Panc1 (cell line): ENCODE results near the gene KCNH1. TPM values are rescaled to one million over a fixed set of nuclear protein-coding genes. Genes with fewer than 3 reads are reported as not detected.

Experiments used
- ATAC-seq: fragments of 200-7000 bp; cut with Tn5 transposase; 2 replicates; pipeline ENCODE4 v1.9.1; 2020; ENCODE audit warnings: mild to moderate bottlenecking, moderate library complexity
- BruUV-seq: library from RNA; stranded (reverse); fragments of 400-500 nt; replicated peaks from 2 replicates; lab custom pipeline; 2021; lab: Mats Ljungman, UMichigan
- CTCF ChIA-PET: fragments of 300-600 bp; sonication (Branson Sonifier 250); formaldehyde crosslinking; loops from one replicate; lab custom pipeline; 2022; ENCODE audit warnings: antibody characterized with exemption; lab: Charles Lee
- POLR2A ChIA-PET: fragments of 300-600 bp; sonication (Branson Sonifier 250); formaldehyde crosslinking; loops from one replicate; lab custom pipeline; 2022; ENCODE audit warnings: antibody characterized with exemption; lab: Charles Lee
- DNase-seq: peaks from one replicate; pipeline ENCODE4 v3.0.0-alpha.2; 2010; ENCODE audit warnings: low read depth, low spot score
- H3K27ac ChIP-seq: 2 replicates; pipeline ENCODE4 v1.5.1; 2011; ENCODE audit warnings: mild to moderate bottlenecking, low read length, inconsistent platforms
- H3K27me3 ChIP-seq: fragments of 200-500 bp; sonication (Bioruptor generic); 2 replicates; pipeline ENCODE4 v1.6.0; 2014; ENCODE audit warnings: low read length, inconsistent platforms; ENCODE audit not compliant: control insufficient read depth, insufficient read depth
- H3K36me3 ChIP-seq: fragments of 200-500 bp; sonication (Bioruptor generic); 2 replicates; pipeline ENCODE4 v1.5.1; 2014; ENCODE audit warnings: inconsistent platforms, mild to moderate bottlenecking, low read length, moderate library complexity; ENCODE audit not compliant: control insufficient read depth, insufficient read depth
- H3K4me1 ChIP-seq: 2 replicates; pipeline ENCODE4 v1.5.1; 2011; ENCODE audit warnings: inconsistent platforms, mild to moderate bottlenecking, low read length, moderate library complexity; ENCODE audit not compliant: control insufficient read depth, insufficient read depth
- H3K4me3 ChIP-seq, 2 experiments: 2 replicates each; pipeline ENCODE4 v1.5.1; 2011 to 2012; ENCODE audit warnings: low read depth in 2 of 2, low read length in 2 of 2, mild to moderate bottlenecking in 2 of 2, inconsistent platforms in 1 of 2, moderate library complexity in 1 of 2
- H3K9me3 ChIP-seq: fragments of 200-500 bp; sonication (Bioruptor generic); 2 replicates; pipeline ENCODE4 v1.5.1; 2014; ENCODE audit warnings: low read depth, mild to moderate bottlenecking, inconsistent platforms, low read length, moderate library complexity; ENCODE audit not compliant: control insufficient read depth, insufficient read depth
- POLR2AphosphoS5 ChIP-seq: IDR thresholded peaks from 2 replicates; pipeline ENCODE4 v1.6.1; 2012; ENCODE audit warnings: mild to moderate bottlenecking, low read depth, low read length, moderate library complexity
- SIN3A ChIP-seq: IDR thresholded peaks from 2 replicates; pipeline ENCODE4 v1.6.1; 2012; ENCODE audit warnings: low read depth, mild to moderate bottlenecking, low read length, moderate library complexity, borderline replicate concordance; ENCODE audit not compliant: insufficient read depth
- TCF7L2 ChIP-seq: IDR thresholded peaks from 2 replicates; pipeline ENCODE4 v1.6.1; 2011; ENCODE audit warnings: mild to moderate bottlenecking, low read depth, low read length, inconsistent platforms
- in situ Hi-C: cut with HindIII; loops from 2 replicates; pipeline ENCODE4 v1.10.0; 2016; ENCODE audit warnings: low sequenced_read_pairs, low pct_unique_long_range_greater_than_20kb
- intact Hi-C: fragments of 100-400 bp; cut with micrococcal nuclease; formaldehyde crosslinking; loops from one replicate; pipeline ENCODE4 v1.10.0; 2022; ENCODE audit not compliant: unreplicated experiment
- total RNA-seq: library from RNA; stranded (reverse); gene quantifications from one replicate; pipeline ENCODE4 v1.2.1, GENCODE V29; 2021; ENCODE audit not compliant: unreplicated experiment
- TF ChIP-seq, protein P1 (sequence below), 2 experiments: IDR thresholded peaks; 2 replicates each; pipeline ENCODE4 v1.6.1; 2011 to 2012; ENCODE audit warnings: low read depth in 2 of 2, control low read depth in 1 of 2, low read length in 1 of 2, mild to moderate bottlenecking in 1 of 2, moderate library complexity in 1 of 2; ENCODE audit not compliant: insufficient read depth in 1 of 2
- TF ChIP-seq, protein P2 (sequence below): fragments of 450-650 bp; IDR thresholded peaks from 2 replicates; pipeline ENCODE4 v1.5.1; 2017; ENCODE audit warnings: mild to moderate bottlenecking

KCNH1 gene
- total RNA-seq, 1 experiment from 2014 or later, result not detected

DNA sequence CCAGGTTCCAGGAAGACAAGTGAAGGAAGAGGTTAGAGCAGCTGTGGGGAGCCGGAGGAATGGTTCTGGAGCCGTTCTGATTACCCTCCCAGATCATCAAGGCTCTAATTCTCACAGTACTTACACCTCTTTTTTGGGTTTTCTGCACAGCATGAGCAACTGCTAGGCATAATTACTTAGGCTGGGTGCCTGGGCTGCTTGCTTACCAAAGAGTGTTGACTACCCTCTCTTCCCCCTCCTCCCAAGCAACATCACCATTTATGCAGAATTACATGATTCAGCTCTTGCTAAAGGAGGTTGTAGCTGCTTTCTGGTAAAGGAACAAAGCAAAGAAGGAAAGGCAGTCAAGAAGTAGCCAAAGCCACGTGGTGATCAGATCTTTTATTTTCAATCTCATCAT is 397.2 kb downstream of the KCNH1 start:
- BruUV-seq, result no TSS peak
- no peak for DNase-seq
- CTCF ChIA-PET, result no interaction called here
- Histone ChIP-seq H3K36me3 (no peaks in the 10 kb centered on the region), H3K4me1 (no peaks in the 10 kb centered on the region), H3K27ac (no peak overlapping the region), H3K27me3 (no peaks in the 10 kb centered on the region), H3K4me3 (no peak overlapping the region), H3K9me3 (no peaks in the 10 kb centered on the region)
- TF ChIP-seq, protein P1, sequence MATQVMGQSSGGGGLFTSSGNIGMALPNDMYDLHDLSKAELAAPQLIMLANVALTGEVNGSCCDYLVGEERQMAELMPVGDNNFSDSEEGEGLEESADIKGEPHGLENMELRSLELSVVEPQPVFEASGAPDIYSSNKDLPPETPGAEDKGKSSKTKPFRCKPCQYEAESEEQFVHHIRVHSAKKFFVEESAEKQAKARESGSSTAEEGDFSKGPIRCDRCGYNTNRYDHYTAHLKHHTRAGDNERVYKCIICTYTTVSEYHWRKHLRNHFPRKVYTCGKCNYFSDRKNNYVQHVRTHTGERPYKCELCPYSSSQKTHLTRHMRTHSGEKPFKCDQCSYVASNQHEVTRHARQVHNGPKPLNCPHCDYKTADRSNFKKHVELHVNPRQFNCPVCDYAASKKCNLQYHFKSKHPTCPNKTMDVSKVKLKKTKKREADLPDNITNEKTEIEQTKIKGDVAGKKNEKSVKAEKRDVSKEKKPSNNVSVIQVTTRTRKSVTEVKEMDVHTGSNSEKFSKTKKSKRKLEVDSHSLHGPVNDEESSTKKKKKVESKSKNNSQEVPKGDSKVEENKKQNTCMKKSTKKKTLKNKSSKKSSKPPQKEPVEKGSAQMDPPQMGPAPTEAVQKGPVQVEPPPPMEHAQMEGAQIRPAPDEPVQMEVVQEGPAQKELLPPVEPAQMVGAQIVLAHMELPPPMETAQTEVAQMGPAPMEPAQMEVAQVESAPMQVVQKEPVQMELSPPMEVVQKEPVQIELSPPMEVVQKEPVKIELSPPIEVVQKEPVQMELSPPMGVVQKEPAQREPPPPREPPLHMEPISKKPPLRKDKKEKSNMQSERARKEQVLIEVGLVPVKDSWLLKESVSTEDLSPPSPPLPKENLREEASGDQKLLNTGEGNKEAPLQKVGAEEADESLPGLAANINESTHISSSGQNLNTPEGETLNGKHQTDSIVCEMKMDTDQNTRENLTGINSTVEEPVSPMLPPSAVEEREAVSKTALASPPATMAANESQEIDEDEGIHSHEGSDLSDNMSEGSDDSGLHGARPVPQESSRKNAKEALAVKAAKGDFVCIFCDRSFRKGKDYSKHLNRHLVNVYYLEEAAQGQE (IDR thresholded peaks at IDR 0.05; ENCODE audit: insufficient read depth in 1 of 2, low read depth in 2 of 2, low read length in 1 of 2), result no peak
- TF ChIP-seq TCF7L2 (no peak), SIN3A (no peak)
- TF ChIP-seq, protein P2, sequence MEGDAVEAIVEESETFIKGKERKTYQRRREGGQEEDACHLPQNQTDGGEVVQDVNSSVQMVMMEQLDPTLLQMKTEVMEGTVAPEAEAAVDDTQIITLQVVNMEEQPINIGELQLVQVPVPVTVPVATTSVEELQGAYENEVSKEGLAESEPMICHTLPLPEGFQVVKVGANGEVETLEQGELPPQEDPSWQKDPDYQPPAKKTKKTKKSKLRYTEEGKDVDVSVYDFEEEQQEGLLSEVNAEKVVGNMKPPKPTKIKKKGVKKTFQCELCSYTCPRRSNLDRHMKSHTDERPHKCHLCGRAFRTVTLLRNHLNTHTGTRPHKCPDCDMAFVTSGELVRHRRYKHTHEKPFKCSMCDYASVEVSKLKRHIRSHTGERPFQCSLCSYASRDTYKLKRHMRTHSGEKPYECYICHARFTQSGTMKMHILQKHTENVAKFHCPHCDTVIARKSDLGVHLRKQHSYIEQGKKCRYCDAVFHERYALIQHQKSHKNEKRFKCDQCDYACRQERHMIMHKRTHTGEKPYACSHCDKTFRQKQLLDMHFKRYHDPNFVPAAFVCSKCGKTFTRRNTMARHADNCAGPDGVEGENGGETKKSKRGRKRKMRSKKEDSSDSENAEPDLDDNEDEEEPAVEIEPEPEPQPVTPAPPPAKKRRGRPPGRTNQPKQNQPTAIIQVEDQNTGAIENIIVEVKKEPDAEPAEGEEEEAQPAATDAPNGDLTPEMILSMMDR, result no peak
- ATAC-seq, result no peak
- in situ Hi-C loops, result no loop called here
- POLR2A ChIA-PET, result no interaction called here
- intact Hi-C loops, result no loop called here

DNA sequence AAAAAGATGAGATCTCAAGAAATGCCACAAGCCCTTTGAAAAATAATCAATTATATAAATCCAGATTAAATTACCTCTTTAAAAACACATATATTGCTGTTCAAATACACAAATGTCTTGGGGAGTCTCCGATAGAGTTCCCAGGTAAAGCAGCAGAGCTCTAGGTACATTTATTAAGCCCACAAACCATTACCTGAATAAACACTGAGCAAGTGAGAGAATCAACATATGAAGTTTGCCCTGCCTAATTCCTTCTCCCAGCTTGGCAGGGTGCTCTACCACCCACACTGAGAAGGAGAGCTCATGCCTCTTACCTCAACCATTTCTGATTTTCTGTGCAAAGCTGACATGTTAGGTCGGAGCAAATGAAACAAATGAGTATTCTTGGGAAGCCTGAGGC is 402.4 kb downstream of the KCNH1 start:
- Histone ChIP-seq H3K4me3 (no peak overlapping the region), H3K4me1 (no peaks in the 10 kb centered on the region), H3K27ac (no peak overlapping the region), H3K36me3 (no peaks in the 10 kb centered on the region), H3K9me3 (no peaks in the 10 kb centered on the region), H3K27me3 (no peaks in the 10 kb centered on the region; the same call in 1 of the 2 replicates)
- ATAC-seq (no peak), DNase-seq (no peak)
- BruUV-seq, result no TSS peak
- intact Hi-C loops (no loop called here), in situ Hi-C loops (no loop called here)
- TF ChIP-seq, protein P1 (IDR thresholded peaks at IDR 0.05; ENCODE audit: insufficient read depth in 1 of 2, low read depth in 2 of 2, low read length in 1 of 2), result no peak
- TF ChIP-seq POLR2AphosphoS5 (no peak), SIN3A (no peak), TCF7L2 (no peak)
- TF ChIP-seq, protein P2, result no peak
- ChIA-PET CTCF (no interaction called here), POLR2A (no interaction called here)
